Keratinocyte (primary cell): ENCODE measurements around the gene PTGDS. TPM values are rescaled to one million over a fixed set of nuclear protein-coding genes. Genes with fewer than 3 reads are reported as not detected.

Source experiments
- DNase-seq: peaks from one replicate; pipeline ENCODE4 v3.0.0-alpha.2; 2011; ENCODE audit warnings: low read depth, missing footprints, low spot score
- FAIRE-seq: peaks from 2 replicates; lab custom pipeline; 2011; peaks lifted over from hg19 to GRCh38; lab: Jason Lieb, UNC
- H2AFZ ChIP-seq: 2 replicates; pipeline ENCODE4 v1.6.0; 2012; ENCODE audit warnings: low read length, control low read depth, inconsistent platforms; ENCODE audit not compliant: control insufficient read depth
- H3K27ac ChIP-seq: 2 replicates; pipeline ENCODE4 v1.5.1; 2011; ENCODE audit warnings: low read length; ENCODE audit not compliant: control insufficient read depth, insufficient read depth
- H3K27me3 ChIP-seq: 3 replicates; pipeline ENCODE4 v1.6.0; 2011; ENCODE audit warnings: low read length; ENCODE audit not compliant: control insufficient read depth, insufficient read depth; ENCODE audit errors: extremely low read depth
- H3K36me3 ChIP-seq, 2 experiments: 2 replicates in 1 of 2; 3 replicates in 1 of 2; pipeline ENCODE4 v1.5.1; 2011; ENCODE audit warnings: low read length in 2 of 2, mild to moderate bottlenecking in 1 of 2; ENCODE audit not compliant: control insufficient read depth in 2 of 2, insufficient read depth in 2 of 2; ENCODE audit errors: extremely low read depth in 1 of 2
- H3K4me1 ChIP-seq: 3 replicates; pipeline ENCODE4 v1.5.1; 2011; ENCODE audit warnings: low read length; ENCODE audit not compliant: control insufficient read depth, insufficient read depth; ENCODE audit errors: extremely low read depth
- H3K4me2 ChIP-seq: 3 replicates; pipeline ENCODE4 v1.6.0; 2011; ENCODE audit warnings: low read depth, low read length; ENCODE audit not compliant: control insufficient read depth, insufficient read depth; ENCODE audit errors: extremely low read depth
- H3K4me3 ChIP-seq, 3 experiments: fragments of 200-600 bp in 1 of 3; sonication (generic) in 1 of 3; 2 replicates in 2 of 3; 3 replicates in 1 of 3; pipeline ENCODE4 v1.5.1; 2011 to 2016; ENCODE audit warnings: low read length in 3 of 3, mild to moderate bottlenecking in 3 of 3, control low read depth in 2 of 3, inconsistent platforms in 1 of 3, low read depth in 1 of 3, mixed read lengths in 1 of 3, mixed run types in 1 of 3, moderate library complexity in 1 of 3; ENCODE audit not compliant: control insufficient read depth in 2 of 3, insufficient read depth in 2 of 3; ENCODE audit errors: extremely low read depth in 1 of 3
- H3K79me2 ChIP-seq: 2 replicates; pipeline ENCODE4 v1.6.0; 2012; ENCODE audit warnings: low read length; ENCODE audit not compliant: control insufficient read depth, insufficient read depth
- H3K9ac ChIP-seq: 3 replicates; pipeline ENCODE4 v1.6.0; 2011; ENCODE audit warnings: low read length; ENCODE audit not compliant: control insufficient read depth, insufficient read depth; ENCODE audit errors: extremely low read depth
- H3K9me1 ChIP-seq: 3 replicates; pipeline ENCODE4 v1.6.0; 2011; ENCODE audit warnings: low read length; ENCODE audit not compliant: control insufficient read depth, insufficient read depth; ENCODE audit errors: extremely low read depth
- H3K9me3 ChIP-seq: 2 replicates; pipeline ENCODE4 v1.5.1; 2012; ENCODE audit warnings: low read depth, low read length; ENCODE audit not compliant: control insufficient read depth
- H4K20me1 ChIP-seq: 3 replicates; pipeline ENCODE4 v1.6.0; 2011; ENCODE audit warnings: low read length; ENCODE audit not compliant: control insufficient read depth, insufficient read depth; ENCODE audit errors: extremely low read depth
- EZH2 ChIP-seq: IDR thresholded peaks from one replicate; pipeline ENCODE4 v1.6.1; 2012; ENCODE audit warnings: inconsistent platforms, mild to moderate bottlenecking, low read length, moderate library complexity
- dilution Hi-C: fragments of 300-500 bp; cut with MboI; formaldehyde crosslinking; loops from one replicate; pipeline ENCODE4 v1.7.0; 2020; ENCODE audit warnings: low sequenced_read_pairs; ENCODE audit not compliant: extremely low pct_ligation_motif_present
- polyA plus RNA-seq, 5 experiments: library from polyadenylated mRNA; depleted of rRNA in 3 of 5; stranded (reverse) in 3 of 5; stranded (forward) in 1 of 5; unstranded in 1 of 5; fragments of >200 nt; gene quantifications; 1 replicate in 1 of 5; 2 replicates in 3 of 5; 3 replicates in 1 of 5; pipeline versions ENCODE4 v1.2.1 to v1.2.3, GENCODE V29; 2011 to 2012; ENCODE audit warnings: missing spikeins in 2 of 5, low read depth in 1 of 5, low replicate concordance in 1 of 5
- TF ChIP-seq, protein P1 (sequence below), 3 experiments: IDR thresholded peaks in 1 of 3; conservative IDR thresholded peaks in 1 of 3; optimal IDR thresholded peaks in 1 of 3; 2 replicates in 2 of 3; 3 replicates in 1 of 3; pipeline versions ENCODE3 to v1.5.1; 2011; ENCODE audit warnings: low read length in 3 of 3, mild to moderate bottlenecking in 3 of 3, moderate library complexity in 2 of 3, control low read depth in 1 of 3, inconsistent platforms in 1 of 3; ENCODE audit not compliant: insufficient read depth in 2 of 3; ENCODE audit errors: extremely low read depth in 1 of 3

PTGDS gene
- polyA plus RNA-seq, 1 donor (not counting 4 experiments of a cell fraction or from before 2014, with no cell fraction given), result not detected

DNA sequence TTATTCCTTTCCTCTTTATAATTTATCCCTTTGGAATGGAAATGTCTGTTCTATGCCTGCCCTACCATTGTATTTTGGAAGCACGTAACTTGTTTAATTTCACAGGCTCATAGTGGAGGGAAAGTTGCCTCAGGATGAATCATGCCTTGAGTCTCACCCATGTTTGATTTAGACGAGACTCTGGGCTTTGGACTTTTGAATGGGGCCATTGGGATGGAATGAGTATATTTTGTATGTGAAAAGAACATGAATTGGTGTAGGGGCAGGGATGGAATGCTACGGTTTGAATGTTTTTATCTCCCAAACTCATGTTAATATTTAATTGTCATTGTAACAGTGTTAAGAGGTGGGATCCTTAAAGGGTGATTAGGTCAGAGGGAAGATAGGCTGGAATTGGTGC is 43.0 kb upstream of the PTGDS start:
- no peaks in the 10 kb centered on the region for H4K20me1 ChIP-seq
- DNase-seq, result no peak
- H3K27me3 ChIP-seq, result no peaks in the 10 kb centered on the region
- H3K4me1 ChIP-seq, result no peaks in the 10 kb centered on the region
- no peaks in the 10 kb centered on the region for H3K9me1 ChIP-seq
- H3K4me2 ChIP-seq, result no peak overlapping the region
- no peak overlapping the region for H2AFZ ChIP-seq
- H3K79me2 ChIP-seq, result no peaks in the 10 kb centered on the region
- no peaks in the 10 kb centered on the region for H3K9me3 ChIP-seq
- FAIRE-seq, result no peak
- no peak overlapping the region for H3K9ac ChIP-seq
- TF ChIP-seq, protein P1, sequence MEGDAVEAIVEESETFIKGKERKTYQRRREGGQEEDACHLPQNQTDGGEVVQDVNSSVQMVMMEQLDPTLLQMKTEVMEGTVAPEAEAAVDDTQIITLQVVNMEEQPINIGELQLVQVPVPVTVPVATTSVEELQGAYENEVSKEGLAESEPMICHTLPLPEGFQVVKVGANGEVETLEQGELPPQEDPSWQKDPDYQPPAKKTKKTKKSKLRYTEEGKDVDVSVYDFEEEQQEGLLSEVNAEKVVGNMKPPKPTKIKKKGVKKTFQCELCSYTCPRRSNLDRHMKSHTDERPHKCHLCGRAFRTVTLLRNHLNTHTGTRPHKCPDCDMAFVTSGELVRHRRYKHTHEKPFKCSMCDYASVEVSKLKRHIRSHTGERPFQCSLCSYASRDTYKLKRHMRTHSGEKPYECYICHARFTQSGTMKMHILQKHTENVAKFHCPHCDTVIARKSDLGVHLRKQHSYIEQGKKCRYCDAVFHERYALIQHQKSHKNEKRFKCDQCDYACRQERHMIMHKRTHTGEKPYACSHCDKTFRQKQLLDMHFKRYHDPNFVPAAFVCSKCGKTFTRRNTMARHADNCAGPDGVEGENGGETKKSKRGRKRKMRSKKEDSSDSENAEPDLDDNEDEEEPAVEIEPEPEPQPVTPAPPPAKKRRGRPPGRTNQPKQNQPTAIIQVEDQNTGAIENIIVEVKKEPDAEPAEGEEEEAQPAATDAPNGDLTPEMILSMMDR (optimal IDR thresholded peaks at IDR 0.05 in 1 of 3, IDR thresholded peaks at IDR 0.05 in 1 of 3, conservative IDR thresholded peaks at IDR 0.05 in 1 of 3; ENCODE audit: extremely low read depth in 1 of 3, insufficient read depth in 2 of 3, low read length in 3 of 3), result no peak
- TF ChIP-seq EZH2, result no peak
- dilution Hi-C loops, result loop anchor here (25.0 kb wide), 1 partner anchor 122 kb away; the partner anchor contains the start of gene RABL6
- no peak overlapping the region for H3K4me3 ChIP-seq
- peaks cover 3% of the 10 kb centered on the region in 2 experiments for H3K36me3 ChIP-seq
- H3K27ac ChIP-seq, result no peak overlapping the region

DNA sequence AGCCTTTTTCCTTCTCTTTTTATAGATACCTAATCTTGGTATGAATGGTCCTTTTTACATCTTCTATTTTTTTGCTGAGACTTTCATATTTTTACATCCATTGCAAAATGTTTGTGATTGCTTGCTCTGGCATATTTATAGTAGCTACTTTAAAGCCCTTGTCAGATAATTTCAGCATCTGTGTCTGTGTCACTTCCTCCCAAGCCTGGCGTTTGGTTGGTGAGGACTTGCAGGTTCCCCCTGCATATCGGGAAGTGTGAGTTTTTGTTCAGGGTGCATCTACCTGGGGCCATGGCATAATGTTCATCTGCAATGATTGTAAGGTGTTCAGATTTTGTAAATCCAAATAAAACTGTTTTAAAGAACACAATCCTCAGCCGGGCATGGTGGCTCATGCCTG is 41.7 kb upstream of the PTGDS start:
- dilution Hi-C loops, result loop anchor here (25.0 kb wide), 1 partner anchor 123 kb away; the partner anchor contains the start of gene RABL6
- FAIRE-seq (no peak), DNase-seq (no peak)
- no peaks in the 10 kb centered on the region for H3K4me1 ChIP-seq
- no peak overlapping the region for H3K4me3 ChIP-seq
- H3K9me1 ChIP-seq, result no peaks in the 10 kb centered on the region
- H3K27me3 ChIP-seq, result no peaks in the 10 kb centered on the region
- H2AFZ ChIP-seq, result no peak overlapping the region
- H3K36me3 ChIP-seq, result peaks cover 9 to 14% of the 10 kb centered on the region in 2 experiments
- H3K4me2 ChIP-seq, result no peak overlapping the region
- H3K79me2 ChIP-seq, result no peaks in the 10 kb centered on the region
- no peaks in the 10 kb centered on the region for H3K9me3 ChIP-seq
- H3K27ac ChIP-seq, result no peak overlapping the region
- no peaks in the 10 kb centered on the region for H4K20me1 ChIP-seq
- TF ChIP-seq EZH2, result no peak
- TF ChIP-seq, protein P1 (optimal IDR thresholded peaks at IDR 0.05 in 1 of 3, IDR thresholded peaks at IDR 0.05 in 1 of 3, conservative IDR thresholded peaks at IDR 0.05 in 1 of 3; ENCODE audit: extremely low read depth in 1 of 3, insufficient read depth in 2 of 3, low read length in 3 of 3), result no peak
- H3K9ac ChIP-seq, result no peak overlapping the region
